ENCODE measurements around the gene ADH1A.
"Not testable (repeated sequence)": the region's sequence is repeated elsewhere in the genome, so short reads cannot be mapped to it uniquely, and the experiment has no call there.

The ADH1A gene

GRCh38 chr4:99290848-99291786, at the start of gene ADH1A:
Gene ADH1A (minus strand): TSS chr4:99290985. CDS start chr4:99290914, 71 bp downstream.
- no peak for DNase-seq

DNA sequence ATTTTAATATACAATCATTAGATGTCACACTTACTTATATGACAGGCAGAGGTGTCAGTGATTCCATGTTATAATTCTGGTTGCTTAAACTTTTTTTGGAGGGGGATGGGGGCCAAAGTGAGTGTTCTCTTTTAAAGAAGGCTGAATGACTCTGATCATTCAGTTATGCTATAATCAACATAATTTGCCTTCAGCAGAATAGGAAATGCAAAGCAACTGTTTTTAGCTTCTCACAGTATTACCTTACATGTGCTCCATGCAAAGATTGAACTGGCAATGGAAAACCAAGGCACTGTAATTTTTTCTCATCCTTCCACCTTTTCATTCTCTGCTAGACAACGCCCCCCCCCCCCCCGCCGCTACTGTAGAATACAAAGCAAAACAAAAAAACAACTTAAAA, 48.4 kb upstream of the ADH1A start:
- no peak for DNase-seq

DNA sequence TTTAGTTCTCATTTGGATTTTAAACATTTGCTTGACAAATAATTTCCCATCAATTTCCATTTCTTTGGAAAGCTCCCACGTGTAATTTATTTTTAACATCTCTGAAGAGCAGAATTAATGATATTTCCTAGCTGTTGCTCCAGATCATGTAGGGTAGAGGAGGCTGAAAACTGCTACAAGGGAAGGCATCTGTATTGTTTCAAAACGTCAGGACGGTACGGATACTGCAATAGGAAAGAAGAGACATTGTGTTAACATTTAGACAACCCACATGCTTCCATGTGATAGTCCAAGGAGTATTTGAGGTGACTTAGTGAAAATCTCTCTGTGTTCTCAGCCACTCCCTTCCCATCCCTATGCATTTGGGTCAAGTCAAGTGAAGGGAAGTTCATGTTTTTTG, 45.8 kb upstream of the ADH1A start:
- DNase-seq: no peak

DNA sequence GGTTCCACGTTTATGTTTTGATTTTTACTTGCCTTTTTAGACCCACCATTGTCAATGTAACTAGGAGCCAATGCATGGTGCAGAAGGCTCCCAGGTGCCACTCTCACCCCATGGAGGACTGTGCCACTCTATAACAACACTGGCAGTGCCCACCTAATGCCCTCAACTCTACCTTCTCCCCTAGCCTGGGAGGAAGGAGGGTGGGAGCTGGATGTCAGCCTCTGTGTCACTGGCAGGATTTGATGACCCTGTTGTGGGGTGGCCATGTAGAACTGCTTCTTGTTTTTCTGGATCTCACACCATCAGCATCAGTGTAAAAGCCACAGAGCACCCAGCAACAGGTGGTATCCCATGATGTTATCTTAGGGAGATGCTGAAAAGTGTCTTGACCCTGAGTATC, 44.1 kb upstream of the ADH1A start:
- DNase-seq: no peak

DNA sequence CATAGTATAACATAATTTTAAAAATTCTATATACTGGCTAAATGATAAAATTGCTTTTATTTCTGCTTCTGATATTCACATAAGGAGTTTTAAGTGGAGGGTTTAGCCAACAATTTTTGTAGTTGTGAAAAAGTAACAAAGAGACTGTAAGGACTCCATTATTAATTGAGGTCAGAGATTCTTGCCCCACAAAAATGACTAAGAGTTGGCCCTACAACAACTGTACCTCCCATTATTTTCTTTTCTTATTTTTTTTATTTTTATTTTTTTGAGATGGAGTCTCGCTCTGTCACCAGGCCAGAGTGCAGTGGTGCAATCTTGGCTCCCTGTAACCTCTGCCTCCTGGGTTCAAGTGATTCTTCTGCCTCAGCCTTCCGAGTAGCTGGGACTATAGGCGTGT, 39.9 kb upstream of the ADH1A start:
- DNase-seq: no peak

- no peak for DNase-seq
These were observed 39.1 kb upstream of the ADH1A start for GRCh38 chr4:99329876-99330275.

- DNase-seq: no peak
These were observed 34.2 kb upstream of the ADH1A start for GRCh38 chr4:99324979-99325378.

DNA sequence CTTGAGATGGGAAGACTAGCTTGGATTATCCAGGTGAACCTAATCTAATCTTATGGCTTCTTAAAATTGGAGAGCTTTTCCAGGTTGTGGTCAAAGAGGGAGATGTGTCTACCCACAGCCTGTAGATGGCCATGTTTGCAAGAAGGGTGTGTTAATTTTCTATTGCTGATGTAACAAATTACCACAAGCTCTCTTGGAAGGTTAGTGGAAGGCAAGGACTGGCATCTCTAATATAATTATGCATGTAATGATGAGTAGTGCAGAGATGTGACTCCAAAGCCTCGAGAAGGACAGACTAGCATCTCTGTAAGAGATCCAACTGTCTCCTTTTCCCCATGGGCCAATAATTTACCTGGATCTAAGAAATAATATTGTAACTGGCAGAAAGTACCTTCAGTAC, 33.6 kb upstream of the ADH1A start:
- no peak for DNase-seq

GRCh38 chr4:99323756-99324155, 33.0 kb upstream of the ADH1A start:
- no peak for DNase-seq

- no peak for DNase-seq
These were observed 30.7 kb upstream of the ADH1A start, which contains the start of gene ADH1B for GRCh38 chr4:99321241-99322191. Gene ADH1B (minus strand): TSS chr4:99321401. CDS start chr4:99321331, 70 bp downstream.

- not testable (repeated sequence) for DNase-seq
These were observed 27.0 kb upstream of the ADH1A start for GRCh38 chr4:99317811-99318210.

- no peak for DNase-seq
These were observed 26.6 kb upstream of the ADH1A start for GRCh38 chr4:99317354-99317753.

GRCh38 chr4:99315839-99316238, 25.1 kb upstream of the ADH1A start:
- no peak for DNase-seq

DNA sequence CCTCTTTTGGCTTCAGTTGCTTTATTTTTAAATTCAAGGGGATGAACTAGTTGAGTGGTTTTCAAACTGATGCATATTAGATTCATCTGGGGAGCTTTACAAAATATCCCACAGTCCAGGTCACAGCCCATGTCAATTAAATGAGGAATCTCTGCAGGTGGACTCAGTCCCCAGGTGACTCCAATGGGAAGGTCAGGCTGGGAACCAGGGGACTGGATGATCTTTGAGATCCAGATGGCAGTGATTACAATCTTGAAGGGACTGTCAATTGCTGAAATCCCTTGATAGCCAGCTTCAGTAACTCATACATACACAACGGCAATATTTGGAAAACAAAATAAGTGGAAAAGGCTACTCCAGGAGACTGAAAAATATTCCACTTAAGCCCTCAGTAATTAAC, 23.4 kb upstream of the ADH1A start:
- no peak for DNase-seq

DNA sequence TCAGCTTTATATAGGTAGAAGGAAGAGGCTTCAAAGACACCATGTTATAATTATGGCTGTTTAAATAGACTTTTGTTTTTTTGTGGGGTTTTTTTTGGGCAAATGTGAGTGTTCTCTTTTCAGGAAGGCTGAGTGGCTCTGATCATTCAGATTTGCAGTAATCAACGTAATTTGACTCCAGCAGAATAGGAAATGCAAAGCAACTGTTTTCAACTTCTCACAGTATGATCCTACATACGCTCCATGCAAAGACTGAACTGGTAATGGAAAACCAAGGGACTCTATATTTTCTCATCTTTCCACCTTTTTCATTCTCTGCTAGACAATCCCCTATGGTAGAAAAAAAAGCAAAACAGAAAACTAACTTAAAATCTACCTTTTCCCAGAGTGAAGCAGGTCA, 19.6 kb upstream of the ADH1A start:
- no peak for DNase-seq

DNA sequence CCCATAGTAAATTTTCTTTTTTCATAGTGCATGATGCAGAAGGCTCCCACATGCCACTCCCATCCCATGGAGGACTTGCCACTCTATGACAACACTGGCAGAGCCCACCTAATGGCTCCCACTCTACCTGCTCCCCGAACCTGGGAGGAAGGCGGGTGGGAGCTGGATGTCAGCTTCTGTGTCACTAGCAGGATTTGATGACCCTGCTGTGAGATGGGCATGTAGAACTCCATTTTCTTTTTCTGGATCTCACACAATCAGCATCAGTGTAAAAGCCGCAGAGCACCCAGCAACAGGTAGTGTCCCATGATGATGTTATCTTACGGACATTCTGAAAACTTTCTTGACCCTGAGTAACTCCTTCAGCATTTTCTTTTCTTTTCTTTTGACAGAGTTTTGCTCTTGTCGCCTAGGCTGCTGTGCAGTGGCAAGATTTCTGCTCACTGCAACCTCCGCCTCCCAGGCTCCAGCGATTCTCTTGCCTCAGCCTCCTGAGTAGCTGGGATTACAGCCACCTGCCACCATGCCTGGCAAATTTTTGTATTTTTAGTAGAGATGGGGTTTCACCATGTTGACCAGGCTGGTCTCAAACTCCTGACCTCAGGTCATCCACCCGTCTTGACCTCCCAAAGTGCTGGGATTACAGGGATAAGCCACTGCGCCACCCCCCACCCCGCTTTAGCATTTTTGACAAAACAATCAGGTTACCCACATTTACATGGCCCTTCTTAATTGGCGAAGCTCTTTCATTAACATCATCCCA, 15.0 kb upstream of the ADH1A start:
- DNase-seq: no peak

- no peak for DNase-seq
These were observed 10.8 kb upstream of the ADH1A start for GRCh38 chr4:99301376-99302164.

GRCh38 chr4:99300934-99301333, 10.1 kb upstream of the ADH1A start:
- no peak for DNase-seq

GRCh38 chr4:99293357-99293756, 2.6 kb upstream of the ADH1A start:
- no peak for DNase-seq

DNA sequence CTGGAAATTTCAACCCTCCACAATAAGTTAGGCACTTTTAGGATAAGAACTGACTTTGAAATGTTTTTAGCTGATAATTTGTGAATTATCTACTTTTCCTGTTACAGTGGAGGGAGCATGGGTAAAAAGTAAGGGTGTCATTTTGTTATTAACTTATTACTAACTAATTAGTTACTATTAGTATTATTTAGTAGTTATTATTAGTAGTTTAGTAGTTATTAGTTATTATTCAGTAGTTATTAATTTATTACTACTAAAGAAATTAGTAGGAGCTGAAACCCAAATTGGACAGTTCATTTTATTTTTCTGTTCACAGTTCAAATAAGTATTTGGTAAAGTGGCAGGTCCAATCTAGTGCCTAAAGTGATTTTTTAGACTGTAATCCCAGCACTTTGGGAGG, 5.4 kb downstream of the ADH1A start:
- no peak for DNase-seq

DNA sequence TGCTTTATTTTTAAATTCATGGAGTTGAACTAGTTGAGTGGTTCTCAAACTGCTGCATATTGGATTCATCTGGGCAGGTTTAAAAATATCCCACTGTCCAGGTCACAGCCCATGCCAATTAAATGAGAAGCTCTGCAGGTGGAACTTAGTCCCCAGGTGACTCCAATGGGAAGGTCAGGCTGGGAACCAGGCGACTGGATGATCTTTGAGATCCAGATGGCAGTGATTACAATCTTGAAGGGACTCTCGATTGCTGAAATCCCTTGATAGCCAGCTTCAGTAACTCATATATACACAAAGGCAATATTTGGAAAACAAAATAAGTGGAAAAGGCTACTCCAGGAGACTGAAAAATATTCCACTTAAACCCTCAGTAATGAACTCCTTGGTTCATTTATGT, 8.1 kb downstream of the ADH1A start:
- no peak for DNase-seq

DNA sequence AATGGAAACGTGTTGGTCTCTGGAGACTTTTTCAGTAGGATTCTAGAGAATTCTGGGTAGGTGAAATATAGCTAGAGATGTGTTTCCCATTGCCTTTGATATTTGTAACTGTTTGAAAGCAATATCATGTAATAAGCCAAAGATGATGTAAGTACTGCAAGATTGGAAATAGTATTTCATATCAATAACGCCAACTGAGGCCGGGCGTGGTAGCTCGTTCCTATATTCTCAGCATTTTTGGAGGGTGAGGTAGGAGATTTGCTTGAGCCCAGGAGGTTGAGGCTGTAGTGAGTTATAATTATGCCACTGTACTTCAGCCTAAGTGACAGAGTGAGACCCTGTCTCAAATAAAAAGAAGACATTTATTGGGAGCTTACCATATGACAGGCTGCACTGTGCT, 9.5 kb downstream of the ADH1A start:
- DNase-seq: no peak
